ENCODE measurements around the gene MYO1B.

MYO1B gene

GRCh38 chr2:191245046-191245868, at the start of gene MYO1B:
MYO1B (plus strand) TSS chr2:191245404; CDS start chr2:191276896, 31,492 bp downstream.
- DNase-seq (ENCODE audit: low spot score) = peak; percentile 89

- DNase-seq (ENCODE audit: low spot score) = no peak
Measured at GRCh38 chr2:191197096-191197495, 48.1 kb upstream of the MYO1B start.

GRCh38 chr2:191198271-191198670, 46.9 kb upstream of the MYO1B start:
- DNase-seq (ENCODE audit: low spot score) = no peak

- no peak for DNase-seq (ENCODE audit: low spot score)
Measured at GRCh38 chr2:191199929-191200512, 45.2 kb upstream of the MYO1B start.

GRCh38 chr2:191200910-191201309, 44.3 kb upstream of the MYO1B start:
- DNase-seq (ENCODE audit: low spot score) = no peak

GRCh38 chr2:191202209-191202721, 42.9 kb upstream of the MYO1B start:
- DNase-seq (ENCODE audit: low spot score) = no peak

- DNase-seq (ENCODE audit: low spot score) = no peak
Measured at GRCh38 chr2:191202881-191203397, 42.3 kb upstream of the MYO1B start.

- no peak for DNase-seq (ENCODE audit: low spot score)
Measured at GRCh38 chr2:191204433-191204832, 40.8 kb upstream of the MYO1B start.

GRCh38 chr2:191206613-191207471, 38.4 kb upstream of the MYO1B start:
- DNase-seq (ENCODE audit: low spot score) = no peak

GRCh38 chr2:191209340-191209739, 35.9 kb upstream of the MYO1B start:
- DNase-seq (ENCODE audit: low spot score) = no peak

GRCh38 chr2:191212119-191212518, 33.1 kb upstream of the MYO1B start:
- no peak for DNase-seq (ENCODE audit: low spot score)

- DNase-seq (ENCODE audit: low spot score) = no peak
Measured at GRCh38 chr2:191213333-191213732, 31.9 kb upstream of the MYO1B start.

- DNase-seq (ENCODE audit: low spot score) = no peak
Measured at GRCh38 chr2:191215230-191215629, 30.0 kb upstream of the MYO1B start.

- no peak for DNase-seq (ENCODE audit: low spot score)
Measured at GRCh38 chr2:191215666-191216065, 29.5 kb upstream of the MYO1B start.

GRCh38 chr2:191217580-191217979, 27.6 kb upstream of the MYO1B start:
- DNase-seq (ENCODE audit: low spot score) = no peak

- peak; percentile 66 for DNase-seq (ENCODE audit: low spot score)
Measured at GRCh38 chr2:191218292-191218898, 26.8 kb upstream of the MYO1B start.

- DNase-seq (ENCODE audit: low spot score) = no peak
Measured at GRCh38 chr2:191220671-191221070, 24.5 kb upstream of the MYO1B start.

- DNase-seq (ENCODE audit: low spot score) = no peak
Measured at GRCh38 chr2:191221666-191222065, 23.5 kb upstream of the MYO1B start.

GRCh38 chr2:191222507-191222906, 22.7 kb upstream of the MYO1B start:
- DNase-seq (ENCODE audit: low spot score) = no peak

GRCh38 chr2:191222952-191223351, 22.3 kb upstream of the MYO1B start:
- DNase-seq (ENCODE audit: low spot score) = no peak

GRCh38 chr2:191225126-191225525, 20.1 kb upstream of the MYO1B start:
- DNase-seq (ENCODE audit: low spot score) = no peak

- DNase-seq (ENCODE audit: low spot score) = no peak
Measured at GRCh38 chr2:191225690-191226089, 19.5 kb upstream of the MYO1B start.
